HEK293 (cell line): Measurements from ENCODE around the gene FIGN.

Source experiments
- CTCF ChIA-PET: fragments of 350-600 bp; formaldehyde crosslinking; extraction: SDS; loops from one replicate; lab custom pipeline; 2021; ENCODE audit warnings: antibody characterized with exemption; lab: Yijun Ruan, JAX
- POLR2A ChIA-PET: fragments of 300-600 bp; formaldehyde crosslinking; extraction: SDS; loops from one replicate; lab custom pipeline; 2020; ENCODE audit warnings: antibody characterized with exemption, inconsistent platforms; lab: Yijun Ruan, JAX
- H3K27ac ChIP-seq: fragments of 200-500 bp; sonication (Bioruptor generic); 2 replicates; pipeline ENCODE4 v1.5.1; 2014; ENCODE audit warnings: low read depth, low read length, control low read depth, inconsistent platforms; ENCODE audit errors: extremely low read depth
- H3K36me3 ChIP-seq, 2 experiments: fragments of 200-500 bp in 1 of 2; sonication (Bioruptor generic) in 1 of 2; 1 replicate in 1 of 2; 2 replicates in 1 of 2; pipeline ENCODE4 v1.5.1; 2014 to 2017; ENCODE audit warnings: inconsistent platforms in 2 of 2, low read length in 2 of 2; ENCODE audit not compliant: control insufficient read depth in 2 of 2, insufficient read depth in 1 of 2
- H3K4me1 ChIP-seq: fragments of 200-500 bp; sonication (Bioruptor generic); 2 replicates; pipeline ENCODE4 v1.5.1; 2014; ENCODE audit warnings: mild to moderate bottlenecking, low read length, inconsistent platforms; ENCODE audit not compliant: control insufficient read depth, insufficient read depth
- H3K4me3 ChIP-seq: 2 replicates; pipeline ENCODE4 v1.5.1; 2011; ENCODE audit warnings: low read depth, mild to moderate bottlenecking, control low read depth, low read length, moderate library complexity
- H3K9me3 ChIP-seq: fragments of 200-500 bp; sonication (Bioruptor generic); 2 replicates; pipeline ENCODE4 v1.5.1; 2014; ENCODE audit warnings: low read depth, low read length, inconsistent platforms; ENCODE audit not compliant: control insufficient read depth, insufficient read depth
- INSM2 ChIP-seq: fragments of 450-650 bp; formaldehyde crosslinking; IDR thresholded peaks from 2 replicates; pipeline ENCODE4 v1.5.1; 2016; ENCODE audit warnings: missing biosample characterization, missing genetic modification characterization
- KLF7 ChIP-seq: fragments of 450-650 bp; formaldehyde crosslinking; IDR thresholded peaks from 2 replicates; pipeline ENCODE4 v1.5.1; 2016; ENCODE audit warnings: missing biosample characterization, missing genetic modification characterization, borderline replicate concordance
- OSR2 ChIP-seq: fragments of 450-650 bp; formaldehyde crosslinking; IDR thresholded peaks from 2 replicates; pipeline ENCODE4 v1.5.1; 2016; ENCODE audit warnings: missing biosample characterization, missing genetic modification characterization
- PRDM10 ChIP-seq: fragments of 450-650 bp; formaldehyde crosslinking; IDR thresholded peaks from 2 replicates; pipeline ENCODE4 v1.5.1; 2016; ENCODE audit warnings: missing biosample characterization, missing genetic modification characterization
- PRDM2 ChIP-seq: fragments of 450-650 bp; formaldehyde crosslinking; IDR thresholded peaks from 2 replicates; pipeline ENCODE4 v1.5.1; 2016; ENCODE audit warnings: missing biosample characterization, missing genetic modification characterization, borderline replicate concordance
- REPIN1 ChIP-seq: fragments of 450-650 bp; formaldehyde crosslinking; IDR thresholded peaks from 2 replicates; pipeline ENCODE4 v1.5.1; 2017; ENCODE audit warnings: missing biosample characterization, missing genetic modification characterization, low read depth
- TRIM28 ChIP-seq: IDR thresholded peaks from 2 replicates; pipeline ENCODE4 v1.6.1; 2011; ENCODE audit warnings: low read length, control low read depth, borderline replicate concordance
- YY2 ChIP-seq: fragments of 450-650 bp; formaldehyde crosslinking; IDR thresholded peaks from 2 replicates; pipeline ENCODE4 v1.5.1; 2016; ENCODE audit warnings: missing biosample characterization, missing genetic modification characterization
- ZFP41 ChIP-seq: fragments of 450-650 bp; formaldehyde crosslinking; IDR thresholded peaks from 2 replicates; pipeline ENCODE4 v1.5.1; 2016; ENCODE audit warnings: missing biosample characterization, missing genetic modification characterization, borderline replicate concordance
- ZIC2 ChIP-seq: fragments of 450-650 bp; formaldehyde crosslinking; IDR thresholded peaks from 2 replicates; pipeline ENCODE4 v1.5.1; 2016; ENCODE audit warnings: missing biosample characterization, missing genetic modification characterization
- ZNF138 ChIP-seq: fragments of 450-650 bp; formaldehyde crosslinking; IDR thresholded peaks from 2 replicates; pipeline ENCODE4 v1.5.1; 2016; ENCODE audit warnings: missing biosample characterization, missing genetic modification characterization, borderline replicate concordance
- ZNF223 ChIP-seq: fragments of 450-650 bp; formaldehyde crosslinking; IDR thresholded peaks from 2 replicates; pipeline ENCODE4 v1.5.1; 2016; ENCODE audit warnings: missing biosample characterization, missing genetic modification characterization
- ZNF24 ChIP-seq: fragments of 450-650 bp; formaldehyde crosslinking; IDR thresholded peaks from 2 replicates; pipeline ENCODE4 v1.5.1; 2016; ENCODE audit warnings: missing biosample characterization, missing genetic modification characterization
- ZNF280D ChIP-seq: fragments of 450-650 bp; formaldehyde crosslinking; IDR thresholded peaks from 2 replicates; pipeline ENCODE4 v1.5.1; 2016; ENCODE audit warnings: missing biosample characterization, missing genetic modification characterization
- ZNF600 ChIP-seq: fragments of 450-650 bp; formaldehyde crosslinking; IDR thresholded peaks from 2 replicates; pipeline ENCODE4 v1.5.1; 2016; ENCODE audit warnings: missing biosample characterization, missing genetic modification characterization
- ZNF623 ChIP-seq: fragments of 450-650 bp; formaldehyde crosslinking; IDR thresholded peaks from 2 replicates; pipeline ENCODE4 v1.5.1; 2016; ENCODE audit warnings: missing biosample characterization, missing genetic modification characterization
- ZNF777 ChIP-seq: fragments of 450-650 bp; formaldehyde crosslinking; IDR thresholded peaks from 2 replicates; pipeline ENCODE4 v1.5.1; 2017; ENCODE audit warnings: missing biosample characterization, missing genetic modification characterization, borderline replicate concordance
- ZNF792 ChIP-seq: fragments of 450-650 bp; formaldehyde crosslinking; IDR thresholded peaks from 2 replicates; pipeline ENCODE4 v1.5.1; 2016; ENCODE audit warnings: missing biosample characterization, missing genetic modification characterization
- ZSCAN23 ChIP-seq: fragments of 450-650 bp; formaldehyde crosslinking; IDR thresholded peaks from 2 replicates; pipeline ENCODE4 v1.5.1; 2016; ENCODE audit warnings: missing biosample characterization, missing genetic modification characterization

Gene FIGN

GRCh38 chr2:163572850-163573249 lies 163.0 kb downstream of the FIGN start (continued):
- no peak for TF ChIP-seq PRDM10 (tag by site-specific recombination)
- no peak for TF ChIP-seq ZNF138 (tag by site-specific recombination)
- no peak for TF ChIP-seq ZSCAN23 (tag by site-specific recombination)
- TF ChIP-seq ZNF623: no peak
- no peak for TF ChIP-seq ZNF24 (tag by site-specific recombination)
- no peak for TF ChIP-seq ZNF792 (tag by site-specific recombination)

GRCh38 chr2:163571423-163572102 lies 164.2 kb downstream of the FIGN start:
- TF ChIP-seq ZIC2 (tag by site-specific recombination) (no peak), ZNF223 (tag by site-specific recombination) (no peak), YY2 (tag by site-specific recombination) (no peak), INSM2 (tag by site-specific recombination) (no peak)
- Histone ChIP-seq H3K4me1 (no peaks in the 10 kb centered on the region), H3K4me3 (no peak overlapping the region), H3K36me3 (no peaks in the 10 kb centered on the region), H3K9me3 (no peaks in the 10 kb centered on the region), H3K27ac (no peak overlapping the region)
- POLR2A ChIA-PET: no interaction called here
- CTCF ChIA-PET: interaction anchor here (0.7 kb wide), 1 partner anchor 404 kb away, joined by 5 read pairs; no protein-coding TSS in a partner anchor

- CTCF ChIA-PET: no interaction called here
- Histone ChIP-seq H3K9me3 (no peaks in the 10 kb centered on the region), H3K36me3 (no peaks in the 10 kb centered on the region), H3K4me3 (no peak overlapping the region), H3K4me1 (no peaks in the 10 kb centered on the region), H3K27ac (no peak overlapping the region)
- POLR2A ChIA-PET: no interaction called here
- TF ChIP-seq ZNF280D (tag by site-specific recombination) (no peak), PRDM2 (tag by site-specific recombination) (no peak), OSR2 (tag by site-specific recombination) (no peak), ZSCAN23 (tag by site-specific recombination) (no peak), ZNF777 (no peak), TRIM28 (no peak), REPIN1 (tag by site-specific recombination) (no peak), ZNF600 (tag by site-specific recombination) (no peak), KLF7 (no peak), ZFP41 (tag by site-specific recombination) (no peak)
Observed at GRCh38 chr2:163570391-163570790, 165.4 kb downstream of the FIGN start.
